ENCODE results near the gene POLR1A.

The POLR1A gene

GRCh38 chr2:86048383-86048701 lies 57.3 kb downstream of the POLR1A start:
- Histone ChIP-seq H3K9me2 (replicated peaks; ENCODE audit: control insufficient read depth, low read length) (no peaks in the 10 kb centered on the region), H3K36me3 (ENCODE audit: control insufficient read depth, low read length) (peaks cover 85% of the 10 kb centered on the region), H3F3A (ENCODE audit: control insufficient read depth, insufficient read depth) (no peaks in the 10 kb centered on the region)

GRCh38 chr2:86047575-86048382 lies 57.9 kb downstream of the POLR1A start:
- H3K9me3 ChIP-seq (ENCODE audit: control insufficient read depth, insufficient read depth, low read length): no peaks in the 10 kb centered on the region

More at GRCh38 chr2:86048383-86048701, 57.3 kb downstream of the POLR1A start:
- Histone ChIP-seq H3K27ac (ENCODE audit: low read depth, low read length) (no peak overlapping the region), H3K79me2 (ENCODE audit: control insufficient read depth, low read length) (no peaks in the 10 kb centered on the region), H3K27me3 (ENCODE audit: control insufficient read depth, low read length) (no peaks in the 10 kb centered on the region), H3K4me2 (ENCODE audit: low read length) (no peak overlapping the region), H3K9me3 (ENCODE audit: control insufficient read depth, insufficient read depth, low read length) (no peaks in the 10 kb centered on the region), H3K4me3 (ENCODE audit: low read length) (no peak overlapping the region), H3K4me1 (ENCODE audit: control insufficient read depth, low read length) (no peaks in the 10 kb centered on the region), H4K20me1 (ENCODE audit: control insufficient read depth, insufficient read depth, low read depth, low read length) (no peaks in the 10 kb centered on the region)
- no peak for TF ChIP-seq EZH2phosphoT487 (IDR thresholded peaks at IDR 0.05; ENCODE audit: borderline replicate concordance, low read length)
- TF ChIP-seq CTCF (IDR thresholded peaks at IDR 0.05; ENCODE audit: low read depth, low read length, poor library complexity, severe bottlenecking): no peak

DNA sequence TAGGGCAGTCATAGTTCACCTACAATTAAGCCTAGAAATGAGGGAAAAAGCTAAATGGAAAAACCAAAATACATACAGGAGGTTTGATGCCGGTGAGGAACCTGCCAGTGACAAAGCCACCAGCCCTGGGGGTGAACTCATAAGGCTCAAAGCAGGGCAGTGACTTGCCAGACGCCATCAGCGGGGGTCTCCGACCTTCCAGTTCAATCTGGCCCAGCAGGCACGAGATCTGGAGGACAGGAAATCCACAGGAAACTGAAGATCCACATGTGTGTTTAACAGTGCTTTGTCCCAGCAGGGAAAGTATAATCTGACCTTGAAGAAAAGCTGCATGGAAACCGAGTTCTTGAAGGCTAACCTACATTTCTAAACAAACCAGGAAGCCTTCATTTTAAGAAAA lies 60.1 kb downstream of the POLR1A start:
- Histone ChIP-seq H3K36me3 (ENCODE audit: control insufficient read depth, low read length) (peaks cover 92% of the 10 kb centered on the region), H3K27ac (ENCODE audit: low read depth, low read length) (no peak overlapping the region), H4K20me1 (ENCODE audit: control insufficient read depth, insufficient read depth, low read depth, low read length) (no peaks in the 10 kb centered on the region), H3F3A (ENCODE audit: control insufficient read depth, insufficient read depth) (no peaks in the 10 kb centered on the region), H3K4me3 (ENCODE audit: low read length) (no peak overlapping the region), H3K27me3 (ENCODE audit: control insufficient read depth, low read length) (no peaks in the 10 kb centered on the region), H3K79me2 (ENCODE audit: control insufficient read depth, low read length) (no peaks in the 10 kb centered on the region), H3K4me2 (ENCODE audit: low read length) (no peak overlapping the region), H3K9me2 (replicated peaks; ENCODE audit: control insufficient read depth, low read length) (no peaks in the 10 kb centered on the region), H3K9me3 (ENCODE audit: control insufficient read depth, insufficient read depth, low read length) (no peaks in the 10 kb centered on the region), H3K4me1 (ENCODE audit: control insufficient read depth, low read length) (0 out of 2 replicates have a peak, but pooled peaks cover 4% of the 10 kb centered on the region)
- no peak for TF ChIP-seq CTCF (IDR thresholded peaks at IDR 0.05; ENCODE audit: low read depth, low read length, poor library complexity, severe bottlenecking)
- no peak for TF ChIP-seq EZH2phosphoT487 (IDR thresholded peaks at IDR 0.05; ENCODE audit: borderline replicate concordance, low read length)

More at GRCh38 chr2:86047575-86048382, 57.9 kb downstream of the POLR1A start:
- Histone ChIP-seq H4K20me1 (ENCODE audit: control insufficient read depth, insufficient read depth, low read depth, low read length) (no peaks in the 10 kb centered on the region), H3F3A (ENCODE audit: control insufficient read depth, insufficient read depth) (no peaks in the 10 kb centered on the region), H3K9me2 (replicated peaks; ENCODE audit: control insufficient read depth, low read length) (no peaks in the 10 kb centered on the region), H3K27me3 (ENCODE audit: control insufficient read depth, low read length) (no peaks in the 10 kb centered on the region), H3K4me2 (ENCODE audit: low read length) (no peak overlapping the region), H3K4me3 (ENCODE audit: low read length) (no peak overlapping the region), H3K4me1 (ENCODE audit: control insufficient read depth, low read length) (no peaks in the 10 kb centered on the region), H3K79me2 (ENCODE audit: control insufficient read depth, low read length) (no peaks in the 10 kb centered on the region), H3K36me3 (ENCODE audit: control insufficient read depth, low read length) (peaks cover 87% of the 10 kb centered on the region), H3K27ac (ENCODE audit: low read depth, low read length) (no peak overlapping the region)
- TF ChIP-seq EZH2phosphoT487 (IDR thresholded peaks at IDR 0.05; ENCODE audit: borderline replicate concordance, low read length): no peak
- no peak for TF ChIP-seq CTCF (IDR thresholded peaks at IDR 0.05; ENCODE audit: low read depth, low read length, poor library complexity, severe bottlenecking)
